ENCODE measurements around the gene SLC25A17.

DNA sequence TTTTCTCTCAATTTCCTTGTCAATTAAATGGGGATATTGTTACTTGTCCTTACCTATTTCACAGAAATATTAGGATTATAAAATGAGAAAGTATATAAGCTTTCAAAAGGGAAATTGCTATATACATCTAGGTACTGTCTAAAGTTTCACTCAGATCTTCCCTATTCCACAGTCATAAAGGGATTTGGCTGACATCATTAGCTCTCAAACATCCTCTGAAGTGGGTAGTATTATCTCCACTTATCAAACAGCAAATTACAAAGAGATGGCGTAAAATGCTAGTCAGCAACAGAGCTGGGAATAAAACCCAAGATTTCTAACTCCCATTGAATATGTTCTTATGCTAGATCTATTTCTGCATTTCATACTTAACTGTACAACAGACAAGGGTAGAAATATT lies 50.9 kb downstream of the SLC25A17 start:
- TF ChIP-seq, protein P1, sequence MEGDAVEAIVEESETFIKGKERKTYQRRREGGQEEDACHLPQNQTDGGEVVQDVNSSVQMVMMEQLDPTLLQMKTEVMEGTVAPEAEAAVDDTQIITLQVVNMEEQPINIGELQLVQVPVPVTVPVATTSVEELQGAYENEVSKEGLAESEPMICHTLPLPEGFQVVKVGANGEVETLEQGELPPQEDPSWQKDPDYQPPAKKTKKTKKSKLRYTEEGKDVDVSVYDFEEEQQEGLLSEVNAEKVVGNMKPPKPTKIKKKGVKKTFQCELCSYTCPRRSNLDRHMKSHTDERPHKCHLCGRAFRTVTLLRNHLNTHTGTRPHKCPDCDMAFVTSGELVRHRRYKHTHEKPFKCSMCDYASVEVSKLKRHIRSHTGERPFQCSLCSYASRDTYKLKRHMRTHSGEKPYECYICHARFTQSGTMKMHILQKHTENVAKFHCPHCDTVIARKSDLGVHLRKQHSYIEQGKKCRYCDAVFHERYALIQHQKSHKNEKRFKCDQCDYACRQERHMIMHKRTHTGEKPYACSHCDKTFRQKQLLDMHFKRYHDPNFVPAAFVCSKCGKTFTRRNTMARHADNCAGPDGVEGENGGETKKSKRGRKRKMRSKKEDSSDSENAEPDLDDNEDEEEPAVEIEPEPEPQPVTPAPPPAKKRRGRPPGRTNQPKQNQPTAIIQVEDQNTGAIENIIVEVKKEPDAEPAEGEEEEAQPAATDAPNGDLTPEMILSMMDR (IDR thresholded peaks at IDR 0.05; ENCODE audit: low read depth, low read length) = no peak
- TF ChIP-seq EZH2phosphoT487 (IDR thresholded peaks at IDR 0.05; ENCODE audit: low read depth) = no peak
